Fibroblast of pulmonary artery (primary cell): Measurements from ENCODE around the gene SH3PXD2A.
A peak's percentile ranks its signal among the peaks of the same experiment; 100 is the strongest.

Source experiments
- DNase-seq: peaks from one replicate; pipeline ENCODE4 v3.0.0-alpha.2; 2010; ENCODE audit warnings: low read depth
- H3K4me3 ChIP-seq: replicated peaks from 2 replicates; pipeline ENCODE4 v1.5.1; 2011; ENCODE audit warnings: low read depth, mild to moderate bottlenecking, control low read depth, low read length, moderate library complexity
- TF ChIP-seq, protein P1 (sequence below): IDR thresholded peaks from 2 replicates; pipeline ENCODE4 v1.5.1; 2011; ENCODE audit warnings: mild to moderate bottlenecking, control low read depth, low read length, inconsistent platforms; ENCODE audit errors: missing control alignments

Gene SH3PXD2A

GRCh38 chr10:103716206-103717160 lies 138.9 kb downstream of the SH3PXD2A start:
- TF ChIP-seq, protein P1, sequence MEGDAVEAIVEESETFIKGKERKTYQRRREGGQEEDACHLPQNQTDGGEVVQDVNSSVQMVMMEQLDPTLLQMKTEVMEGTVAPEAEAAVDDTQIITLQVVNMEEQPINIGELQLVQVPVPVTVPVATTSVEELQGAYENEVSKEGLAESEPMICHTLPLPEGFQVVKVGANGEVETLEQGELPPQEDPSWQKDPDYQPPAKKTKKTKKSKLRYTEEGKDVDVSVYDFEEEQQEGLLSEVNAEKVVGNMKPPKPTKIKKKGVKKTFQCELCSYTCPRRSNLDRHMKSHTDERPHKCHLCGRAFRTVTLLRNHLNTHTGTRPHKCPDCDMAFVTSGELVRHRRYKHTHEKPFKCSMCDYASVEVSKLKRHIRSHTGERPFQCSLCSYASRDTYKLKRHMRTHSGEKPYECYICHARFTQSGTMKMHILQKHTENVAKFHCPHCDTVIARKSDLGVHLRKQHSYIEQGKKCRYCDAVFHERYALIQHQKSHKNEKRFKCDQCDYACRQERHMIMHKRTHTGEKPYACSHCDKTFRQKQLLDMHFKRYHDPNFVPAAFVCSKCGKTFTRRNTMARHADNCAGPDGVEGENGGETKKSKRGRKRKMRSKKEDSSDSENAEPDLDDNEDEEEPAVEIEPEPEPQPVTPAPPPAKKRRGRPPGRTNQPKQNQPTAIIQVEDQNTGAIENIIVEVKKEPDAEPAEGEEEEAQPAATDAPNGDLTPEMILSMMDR = no peak
- DNase-seq = no peak
- H3K4me3 ChIP-seq = no peak overlapping the region

DNA sequence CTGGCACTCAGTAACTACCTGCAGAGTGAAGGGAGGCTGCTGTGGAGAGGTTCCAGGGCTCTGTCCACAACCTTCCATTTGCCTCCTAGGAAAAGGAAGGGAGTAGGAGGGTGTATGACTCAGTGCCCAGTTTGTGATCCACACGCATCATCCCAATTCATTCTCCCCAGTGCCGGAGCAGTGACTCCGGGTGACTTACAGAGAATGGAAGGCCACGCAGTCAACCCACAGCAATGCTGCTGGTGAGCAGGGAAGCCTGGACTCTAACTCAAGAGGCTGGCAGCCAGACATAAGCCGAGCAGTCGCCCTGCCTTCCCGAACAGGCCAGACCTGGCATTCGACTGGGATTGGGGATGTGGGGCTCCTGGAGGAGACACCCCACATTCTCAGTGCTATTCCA lies 139.9 kb downstream of the SH3PXD2A start:
- TF ChIP-seq, protein P1 = no peak
- no peak overlapping the region for H3K4me3 ChIP-seq
- peak; percentile 70 for DNase-seq

DNA sequence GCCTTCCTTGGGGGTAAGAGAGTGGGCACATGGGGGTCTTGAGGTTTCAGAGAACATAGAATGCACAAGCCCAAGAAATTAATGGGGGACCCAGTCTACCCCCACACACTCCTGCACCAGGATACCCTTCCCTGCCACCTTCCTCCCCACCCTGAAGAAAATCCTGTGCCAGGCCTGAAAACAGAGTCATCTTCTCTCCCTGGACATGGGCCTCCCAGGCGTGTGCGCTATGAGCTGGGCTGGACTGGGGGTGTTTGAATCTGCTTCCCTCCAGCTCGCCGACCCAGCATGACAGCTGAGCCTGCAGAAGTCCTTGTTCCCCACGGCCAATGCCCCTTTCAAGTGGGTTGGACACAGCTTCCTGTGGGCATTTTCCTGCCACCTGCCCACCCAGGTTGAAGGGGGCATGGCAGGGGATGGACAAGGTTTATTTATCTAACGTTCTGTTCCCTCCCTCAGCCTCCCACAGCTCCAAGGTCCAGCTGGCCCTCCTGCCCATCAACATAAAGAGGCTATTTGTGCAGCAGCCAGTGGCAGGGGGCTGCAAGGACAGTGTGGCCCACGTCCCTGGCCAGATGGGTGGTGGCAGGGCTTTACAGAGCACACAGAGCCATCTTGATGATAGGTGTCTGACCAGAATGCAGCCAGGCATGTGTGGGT lies 141.0 kb downstream of the SH3PXD2A start:
- TF ChIP-seq, protein P1 = no peak
- H3K4me3 ChIP-seq = no peak overlapping the region
- DNase-seq = no peak

GRCh38 chr10:103713676-103714075 lies 141.7 kb downstream of the SH3PXD2A start:
- DNase-seq = no peak
- TF ChIP-seq, protein P1 = no peak
- no peak overlapping the region for H3K4me3 ChIP-seq

DNA sequence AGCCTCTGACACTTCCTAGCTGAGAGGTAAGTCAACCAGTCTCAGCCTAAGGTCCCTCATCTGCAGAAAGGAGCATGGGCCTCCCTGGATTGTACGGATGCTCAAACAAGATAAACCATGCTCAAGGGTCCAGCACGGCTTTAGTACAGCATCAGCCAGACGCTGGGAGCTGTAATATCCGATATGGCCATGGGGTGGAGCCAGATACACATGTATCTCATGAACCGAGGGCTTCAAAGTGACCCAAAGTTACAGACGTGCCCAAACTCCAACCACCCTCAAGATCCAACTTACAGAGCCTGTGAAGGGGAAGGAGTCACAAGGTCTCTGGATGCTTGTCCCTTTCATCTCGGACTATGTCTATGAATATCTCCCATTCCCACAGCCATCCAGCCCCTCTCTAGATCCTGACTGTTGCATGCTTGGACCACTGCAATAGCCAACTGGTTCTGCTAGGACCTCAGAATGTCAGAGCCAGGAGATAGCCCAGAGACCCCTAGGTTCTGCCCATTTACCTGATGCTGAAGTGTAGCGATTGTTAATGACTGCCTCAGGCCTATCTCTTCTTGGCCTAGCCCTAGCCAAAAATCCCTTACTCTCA lies 142.4 kb downstream of the SH3PXD2A start:
- DNase-seq = peak; percentile 85
- TF ChIP-seq, protein P1 = peak; percentile 83
- no peak overlapping the region for H3K4me3 ChIP-seq

- H3K4me3 ChIP-seq = no peak overlapping the region
- DNase-seq = no peak
- TF ChIP-seq, protein P1 = no peak
Observed at GRCh38 chr10:103712146-103712545, 143.2 kb downstream of the SH3PXD2A start.
